GM15510 (cell line): ENCODE data around the gene ABAT.

ENCODE experiments used
- POLR2A ChIP-seq: IDR thresholded peaks from 3 replicates; pipeline ENCODE4 v1.6.1; 2011; ENCODE audit warnings: borderline replicate concordance; ENCODE audit not compliant: insufficient read length; ENCODE audit errors: extremely low read depth

Gene ABAT

GRCh38 chr16:8812162-8812843, 137.9 kb downstream of the ABAT start:
- TF ChIP-seq POLR2A = no peak

DNA sequence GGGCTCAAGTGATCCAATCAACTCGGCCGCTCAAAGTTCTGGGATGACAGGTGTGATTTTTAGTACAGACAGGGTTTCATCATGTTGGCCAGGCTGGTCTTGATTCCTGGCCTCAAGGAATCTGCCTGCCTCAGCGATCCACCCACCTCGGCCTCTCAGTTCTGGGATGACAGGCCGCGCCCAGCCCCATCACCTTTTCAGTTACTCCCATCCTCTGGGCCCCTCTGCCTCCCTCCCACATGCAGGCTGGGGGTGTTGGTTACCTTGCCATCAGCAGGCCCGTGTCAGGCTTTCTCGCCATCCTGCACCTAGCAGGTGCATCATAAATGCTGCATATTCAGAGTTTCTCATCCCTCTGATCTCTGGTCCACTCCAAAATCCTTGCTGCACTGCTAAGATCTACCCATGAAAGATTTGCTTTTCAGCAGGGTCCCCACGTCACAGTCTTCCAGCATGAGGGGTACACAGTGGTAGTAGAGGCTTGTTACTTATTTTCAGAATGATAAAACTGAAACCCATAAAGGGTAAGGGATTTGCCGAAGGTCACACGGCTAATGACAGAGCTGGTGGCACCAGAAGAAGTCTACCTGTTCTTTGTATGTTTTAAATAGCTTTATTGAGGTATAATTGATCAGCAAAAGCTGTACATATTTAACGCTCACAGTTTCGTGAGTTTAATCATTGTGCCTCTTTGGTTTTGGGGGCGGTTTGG, 139.8 kb downstream of the ABAT start:
- no peak for TF ChIP-seq POLR2A

DNA sequence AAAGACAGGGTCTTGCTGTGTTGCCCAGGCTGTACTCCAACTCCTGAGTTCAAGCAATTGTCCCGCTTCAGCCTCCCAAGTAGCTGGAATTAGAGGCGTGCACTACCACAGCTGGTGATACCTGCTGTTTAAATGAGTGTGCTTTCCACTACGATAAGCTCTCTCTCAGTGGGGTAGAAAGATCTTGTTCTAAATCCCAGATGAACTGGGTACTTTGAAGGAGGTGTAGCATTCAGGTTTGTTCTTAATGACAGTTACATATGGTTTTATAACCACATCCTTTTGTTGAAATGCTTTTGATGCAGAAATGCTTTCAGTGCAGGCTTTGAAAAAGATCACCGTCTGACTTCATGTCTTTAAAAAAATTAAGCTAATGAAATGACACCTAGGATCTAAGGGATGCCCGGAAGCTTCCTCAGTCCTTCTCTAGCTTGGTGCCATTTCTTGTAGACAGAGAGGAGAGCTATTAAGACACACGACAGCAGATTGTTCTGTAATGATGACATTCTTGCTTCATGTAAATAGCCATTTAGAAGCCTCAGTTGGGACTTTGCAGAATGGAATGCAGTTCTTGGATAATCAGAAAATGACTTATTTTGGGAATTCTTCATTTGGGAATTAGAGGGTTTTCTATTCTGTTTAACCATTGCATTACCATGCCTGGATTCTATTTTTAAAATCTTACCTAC, 142.7 kb downstream of the ABAT start:
- TF ChIP-seq POLR2A = no peak

DNA sequence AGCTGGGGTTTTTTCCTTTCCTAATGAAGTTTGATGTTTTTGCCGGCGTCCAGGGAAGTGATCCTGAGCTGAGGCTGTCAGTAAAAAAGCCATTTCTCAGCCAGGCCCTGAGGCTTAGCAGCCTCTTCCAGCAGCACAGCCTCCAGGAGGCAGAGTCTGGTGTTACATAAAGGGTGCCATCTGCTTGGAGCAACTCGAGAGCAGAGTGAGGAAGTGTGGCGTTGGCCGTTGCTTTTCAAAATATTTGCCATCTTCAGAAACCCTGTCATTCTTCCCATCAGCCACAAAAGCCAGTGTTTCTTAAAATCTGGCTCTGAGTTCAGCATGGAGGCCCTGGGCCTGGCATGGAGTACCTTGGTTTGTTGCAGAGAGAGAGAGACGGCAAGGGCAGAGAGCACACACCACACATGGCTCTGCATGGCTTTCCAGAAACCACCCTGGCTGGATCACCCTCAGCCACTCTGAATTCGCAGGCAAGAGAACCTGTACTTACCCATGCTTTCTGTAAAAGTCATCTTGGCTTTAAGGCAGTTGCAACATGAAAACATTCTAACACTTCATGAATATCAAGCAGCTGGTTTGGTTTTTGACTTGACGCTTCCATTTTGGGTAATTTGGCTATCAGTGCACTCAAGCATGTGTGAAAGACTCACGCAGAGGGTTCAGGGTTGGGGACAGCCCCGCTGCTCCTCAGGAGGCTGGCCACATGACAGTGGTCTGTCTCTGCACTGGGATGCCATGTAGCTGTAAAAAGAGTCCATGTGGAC, 144.3 kb downstream of the ABAT start:
- no peak for TF ChIP-seq POLR2A

GRCh38 chr16:8819411-8820034, 145.1 kb downstream of the ABAT start:
- TF ChIP-seq POLR2A = no peak

DNA sequence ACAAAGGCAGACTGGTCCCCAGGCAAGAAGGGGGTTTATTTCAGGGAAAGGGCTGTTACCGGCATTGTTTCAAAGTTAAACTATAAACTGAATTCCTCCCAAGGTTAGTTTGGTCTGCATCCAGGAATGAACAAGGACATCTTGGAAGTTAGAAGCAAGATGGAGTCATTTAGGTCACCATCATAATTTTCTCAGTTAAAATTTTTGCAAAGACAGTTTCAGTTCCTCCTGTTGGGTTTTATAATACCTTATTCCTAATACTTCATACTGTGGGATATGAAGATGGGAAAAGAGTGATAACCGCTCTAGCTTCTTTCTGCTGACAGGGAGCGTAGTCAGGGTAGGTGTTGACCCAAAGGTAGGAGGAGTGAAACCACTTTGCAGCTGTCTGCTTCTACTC, 148.0 kb downstream of the ABAT start:
- no peak for TF ChIP-seq POLR2A

- TF ChIP-seq POLR2A = no peak
These were observed 152.0 kb downstream of the ABAT start for GRCh38 chr16:8826278-8826879.

- no peak for TF ChIP-seq POLR2A
These were observed 154.2 kb downstream of the ABAT start for GRCh38 chr16:8828541-8829165.

DNA sequence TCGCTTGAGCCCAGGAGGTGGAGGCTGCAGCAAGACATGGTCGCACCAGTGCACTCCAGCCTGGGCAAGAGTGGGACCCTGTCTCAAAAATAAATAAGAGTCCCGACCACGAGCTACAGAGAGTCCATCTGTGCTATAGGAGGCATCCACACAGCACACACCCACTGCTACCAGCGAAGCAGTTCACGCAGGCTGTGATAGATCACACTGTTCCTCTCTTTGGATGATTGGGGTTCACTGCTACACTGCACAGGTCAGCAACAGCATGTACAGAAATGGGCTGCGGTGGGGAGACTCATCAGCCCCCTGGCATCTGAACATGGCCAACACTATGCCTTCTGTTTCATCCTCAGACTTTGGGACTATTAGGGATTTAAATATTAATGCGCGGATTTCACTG, 157.0 kb downstream of the ABAT start:
- no peak for TF ChIP-seq POLR2A

GRCh38 chr16:8831871-8832716, 157.7 kb downstream of the ABAT start:
- TF ChIP-seq POLR2A = no peak

GRCh38 chr16:8832717-8833105, 158.3 kb downstream of the ABAT start:
- TF ChIP-seq POLR2A = no peak
